ENCODE results near the gene LRRC14B. TPM values are rescaled to one million over a fixed set of nuclear protein-coding genes. Genes with fewer than 3 reads are reported as not detected.

Gene LRRC14B
- polyA plus RNA-seq, 1 donor (not counting 4 experiments of a cell fraction or from before 2014, with no cell fraction given), result not detected

- peaks cover 6% of the 10 kb centered on the region for H4K20me1 ChIP-seq (ENCODE audit: control insufficient read depth, extremely low read depth, insufficient read depth, low read length)
- H2AFZ ChIP-seq (ENCODE audit: control insufficient read depth, low read length), result no peak overlapping the region
- H3K9me1 ChIP-seq (ENCODE audit: control insufficient read depth, extremely low read depth, insufficient read depth, low read length), result no peaks in the 10 kb centered on the region
- H3K9me3 ChIP-seq (ENCODE audit: control insufficient read depth, low read depth, low read length), result no peaks in the 10 kb centered on the region
- TF ChIP-seq CTCF (optimal IDR thresholded peaks at IDR 0.05 in 1 of 3, IDR thresholded peaks at IDR 0.05 in 1 of 3, conservative IDR thresholded peaks at IDR 0.05 in 1 of 3; ENCODE audit: extremely low read depth in 1 of 3, insufficient read depth in 2 of 3, low read length in 3 of 3) (no peak), EZH2 (IDR thresholded peaks at IDR 0.05; ENCODE audit: low read length) (no peak)
- H3K4me1 ChIP-seq (ENCODE audit: control insufficient read depth, extremely low read depth, insufficient read depth, low read length), result no peaks in the 10 kb centered on the region
- H3K79me2 ChIP-seq (ENCODE audit: control insufficient read depth, insufficient read depth, low read length), result peaks cover 37% of the 10 kb centered on the region
- peaks cover 10 to 22% of the 10 kb centered on the region in 2 experiments for H3K36me3 ChIP-seq (ENCODE audit: control insufficient read depth in 2 of 2, extremely low read depth in 1 of 2, insufficient read depth in 2 of 2, low read length in 2 of 2)
- H3K27ac ChIP-seq (ENCODE audit: control insufficient read depth, insufficient read depth, low read length), result no peak overlapping the region
- DNase-seq (ENCODE audit: low read depth, low spot score) (no peak), FAIRE-seq (no peak)
- no peak overlapping the region for H3K4me2 ChIP-seq (ENCODE audit: control insufficient read depth, extremely low read depth, insufficient read depth, low read depth, low read length)
- no peak overlapping the region for H3K9ac ChIP-seq (ENCODE audit: control insufficient read depth, extremely low read depth, insufficient read depth, low read length)
- H3K27me3 ChIP-seq (ENCODE audit: control insufficient read depth, extremely low read depth, insufficient read depth, low read length), result no peaks in the 10 kb centered on the region
- dilution Hi-C loops (cut with MboI; ENCODE audit: extremely low pct_ligation_motif_present, low sequenced_read_pairs), result no loop called here
- no peak overlapping the region for H3K4me3 ChIP-seq (ENCODE audit: control insufficient read depth in 2 of 3, extremely low read depth in 1 of 3, insufficient read depth in 2 of 3, low read depth in 1 of 3, low read length in 3 of 3)
Observed at GRCh38 chr5:206406-206805, 15.1 kb downstream of the LRRC14B start.

- H3K4me2 ChIP-seq (ENCODE audit: control insufficient read depth, extremely low read depth, insufficient read depth, low read depth, low read length), result no peak overlapping the region
- H3K9me3 ChIP-seq (ENCODE audit: control insufficient read depth, low read depth, low read length), result no peaks in the 10 kb centered on the region
- no peak overlapping the region for H2AFZ ChIP-seq (ENCODE audit: control insufficient read depth, low read length)
- H3K9ac ChIP-seq (ENCODE audit: control insufficient read depth, extremely low read depth, insufficient read depth, low read length), result no peak overlapping the region
- H3K36me3 ChIP-seq (ENCODE audit: control insufficient read depth in 2 of 2, extremely low read depth in 1 of 2, insufficient read depth in 2 of 2, low read length in 2 of 2), result peaks cover 7 to 22% of the 10 kb centered on the region in 2 experiments
- peaks cover 37% of the 10 kb centered on the region for H3K79me2 ChIP-seq (ENCODE audit: control insufficient read depth, insufficient read depth, low read length)
- no peak for TF ChIP-seq CTCF (optimal IDR thresholded peaks at IDR 0.05 in 1 of 3, IDR thresholded peaks at IDR 0.05 in 1 of 3, conservative IDR thresholded peaks at IDR 0.05 in 1 of 3; ENCODE audit: extremely low read depth in 1 of 3, insufficient read depth in 2 of 3, low read length in 3 of 3)
- no peaks in the 10 kb centered on the region for H3K4me1 ChIP-seq (ENCODE audit: control insufficient read depth, extremely low read depth, insufficient read depth, low read length)
- H3K27me3 ChIP-seq (ENCODE audit: control insufficient read depth, extremely low read depth, insufficient read depth, low read length), result no peaks in the 10 kb centered on the region
- H3K9me1 ChIP-seq (ENCODE audit: control insufficient read depth, extremely low read depth, insufficient read depth, low read length), result no peaks in the 10 kb centered on the region
- FAIRE-seq (no peak), DNase-seq (ENCODE audit: low read depth, low spot score) (no peak)
- H3K27ac ChIP-seq (ENCODE audit: control insufficient read depth, insufficient read depth, low read length), result no peak overlapping the region
- H3K4me3 ChIP-seq (ENCODE audit: control insufficient read depth in 2 of 3, extremely low read depth in 1 of 3, insufficient read depth in 2 of 3, low read depth in 1 of 3, low read length in 3 of 3), result no peak overlapping the region
- dilution Hi-C loops (cut with MboI; ENCODE audit: extremely low pct_ligation_motif_present, low sequenced_read_pairs), result no loop called here
- H4K20me1 ChIP-seq (ENCODE audit: control insufficient read depth, extremely low read depth, insufficient read depth, low read length), result peaks cover 6% of the 10 kb centered on the region
Observed at GRCh38 chr5:206927-207536, 15.7 kb downstream of the LRRC14B start.
